Fibroblast of lung (primary cell): ENCODE measurements around the gene L3MBTL4. TPM values are rescaled to one million over a fixed set of nuclear protein-coding genes. Genes with fewer than 3 reads are reported as not detected.

ENCODE experiments used
- DNase-seq, 2 donors: peaks; one replicate each; pipeline versions ENCODE4 v3.0.0 to v3.0.0-alpha.2; 2010; ENCODE audit warnings: low read depth in 2 of 2
- H2AFZ ChIP-seq: 2 replicates; pipeline ENCODE4 v1.5.1; 2012; ENCODE audit warnings: low read length, control low read depth, inconsistent platforms
- H3K27ac ChIP-seq: 2 replicates; pipeline ENCODE4 v1.5.1; 2011; ENCODE audit warnings: low read length, control low read depth; ENCODE audit not compliant: insufficient read depth
- H3K27me3 ChIP-seq: 2 replicates; pipeline ENCODE4 v1.5.1; 2011; ENCODE audit warnings: mild to moderate bottlenecking, low read length; ENCODE audit not compliant: control insufficient read depth, insufficient read depth
- H3K36me3 ChIP-seq: 2 replicates; pipeline ENCODE4 v1.5.1; 2011; ENCODE audit warnings: low read length; ENCODE audit not compliant: control insufficient read depth, insufficient read depth
- H3K4me1 ChIP-seq: 2 replicates; pipeline ENCODE4 v1.5.1; 2011; ENCODE audit warnings: low read length; ENCODE audit not compliant: control insufficient read depth, insufficient read depth; ENCODE audit errors: extremely low read depth
- H3K4me2 ChIP-seq: 2 replicates; pipeline ENCODE4 v1.5.1; 2011; ENCODE audit warnings: low read length, control low read depth; ENCODE audit not compliant: insufficient read depth; ENCODE audit errors: extremely low read depth
- H3K4me3 ChIP-seq, 4 experiments: fragments of 200-600 bp in 1 of 4; sonication (generic) in 1 of 4; replicated peaks in 1 of 4; 2 replicates each; pipeline ENCODE4 v1.5.1; 2011 to 2016; ENCODE audit warnings: low read length in 4 of 4, low read depth in 3 of 4, mild to moderate bottlenecking in 3 of 4, control low read depth in 2 of 4, inconsistent platforms in 1 of 4, mixed read lengths in 1 of 4; ENCODE audit not compliant: insufficient read depth in 1 of 4; ENCODE audit errors: control extremely low read depth in 1 of 4
- H3K79me2 ChIP-seq: 2 replicates; pipeline ENCODE4 v1.5.1; 2012; ENCODE audit warnings: mild to moderate bottlenecking, low read length, inconsistent platforms; ENCODE audit not compliant: control insufficient read depth, insufficient read depth
- H3K9ac ChIP-seq: 2 replicates; pipeline ENCODE4 v1.5.1; 2011; ENCODE audit warnings: mild to moderate bottlenecking, low read length, control low read depth; ENCODE audit not compliant: insufficient read depth
- H3K9me3 ChIP-seq: 2 replicates; pipeline ENCODE4 v1.5.1; 2012; ENCODE audit warnings: low read depth, low read length; ENCODE audit not compliant: control insufficient read depth, insufficient read depth
- H4K20me1 ChIP-seq: 2 replicates; pipeline ENCODE4 v1.5.1; 2011; ENCODE audit warnings: low read length; ENCODE audit not compliant: control insufficient read depth, insufficient read depth; ENCODE audit errors: extremely low read depth
- CTCF ChIP-seq, 2 donors: IDR thresholded peaks in 1 of 2; conservative IDR thresholded peaks in 1 of 2; 1 replicate in 1 of 2; 2 replicates in 1 of 2; pipeline ENCODE4 v1.5.1; 2011 to 2012; ENCODE audit warnings: low read length in 2 of 2, control low read depth in 1 of 2, inconsistent platforms in 1 of 2, low read depth in 1 of 2, mild to moderate bottlenecking in 1 of 2
- EZH2 ChIP-seq: IDR thresholded peaks from 2 replicates; pipeline ENCODE4 v1.5.1; 2012; ENCODE audit warnings: low read length, control low read depth, mild to moderate bottlenecking; ENCODE audit errors: missing control alignments
- polyA plus RNA-seq, 2 donors: library from polyadenylated mRNA; depleted of rRNA in 1 of 2; stranded (reverse) in 1 of 2; unstranded in 1 of 2; fragments of >200 nt; gene quantifications; 2 replicates each; pipeline ENCODE4 v1.2.1, GENCODE V29; 2011 to 2012; ENCODE audit warnings: missing spikeins in 1 of 2
- total RNA-seq: library from RNA; depleted of rRNA; stranded (reverse); fragments of >200 nt; gene quantifications from 2 replicates; pipeline ENCODE4 v1.2.1, GENCODE V29; 2014

The L3MBTL4 gene
- total and polyA plus RNA-seq, 2 donors (not counting 1 experiment from before 2014, with no cell fraction given): 0.06 to 0.33 TPM

- no peak overlapping the region for H3K27ac ChIP-seq
- no peak overlapping the region for H3K9ac ChIP-seq
- H3K27me3 ChIP-seq: no peaks in the 10 kb centered on the region
- H3K9me3 ChIP-seq: no peaks in the 10 kb centered on the region
- H4K20me1 ChIP-seq: no peaks in the 10 kb centered on the region
- H2AFZ ChIP-seq: no peak overlapping the region
- no peak overlapping the region for H3K4me2 ChIP-seq
- H3K4me1 ChIP-seq: no peaks in the 10 kb centered on the region
- no peaks in the 10 kb centered on the region for H3K36me3 ChIP-seq
- H3K4me3 ChIP-seq: no peak overlapping the region
- DNase-seq: no peak
- TF ChIP-seq EZH2 (no peak), CTCF (conservative IDR thresholded peaks at IDR 0.05 in 1 of 2, IDR thresholded peaks at IDR 0.05 in 1 of 2; ENCODE audit: low read depth in 1 of 2, low read length in 2 of 2) (no peak)
- H3K79me2 ChIP-seq: no peaks in the 10 kb centered on the region
Observed at GRCh38 chr18:5969355-5969988, 445.2 kb downstream of the L3MBTL4 start.

- H3K4me3 ChIP-seq: no peak overlapping the region
- DNase-seq: no peak
- H3K36me3 ChIP-seq: no peaks in the 10 kb centered on the region
- H2AFZ ChIP-seq: no peak overlapping the region
- no peak overlapping the region for H3K27ac ChIP-seq
- no peak overlapping the region for H3K4me2 ChIP-seq
- TF ChIP-seq EZH2 (no peak), CTCF (conservative IDR thresholded peaks at IDR 0.05 in 1 of 2, IDR thresholded peaks at IDR 0.05 in 1 of 2; ENCODE audit: low read depth in 1 of 2, low read length in 2 of 2) (no peak)
- H4K20me1 ChIP-seq: no peaks in the 10 kb centered on the region
- no peaks in the 10 kb centered on the region for H3K27me3 ChIP-seq
- H3K79me2 ChIP-seq: no peaks in the 10 kb centered on the region
- no peaks in the 10 kb centered on the region for H3K4me1 ChIP-seq
- no peaks in the 10 kb centered on the region for H3K9me3 ChIP-seq
- no peak overlapping the region for H3K9ac ChIP-seq
Observed at GRCh38 chr18:5967666-5968065, 447.0 kb downstream of the L3MBTL4 start.

- Histone ChIP-seq H3K9ac (no peak overlapping the region), H3K27ac (no peak overlapping the region), H3K36me3 (no peaks in the 10 kb centered on the region), H3K9me3 (no peaks in the 10 kb centered on the region), H3K4me2 (no peak overlapping the region), H2AFZ (no peak overlapping the region), H3K4me1 (no peaks in the 10 kb centered on the region), H3K4me3 (no peak overlapping the region), H3K79me2 (no peaks in the 10 kb centered on the region), H4K20me1 (no peaks in the 10 kb centered on the region), H3K27me3 (no peaks in the 10 kb centered on the region)
- DNase-seq: no peak
- TF ChIP-seq CTCF (conservative IDR thresholded peaks at IDR 0.05 in 1 of 2, IDR thresholded peaks at IDR 0.05 in 1 of 2; ENCODE audit: low read depth in 1 of 2, low read length in 2 of 2) (no peak), EZH2 (no peak)
Observed at GRCh38 chr18:5967007-5967406, 447.7 kb downstream of the L3MBTL4 start.
